ENCODE data around the gene TACR1. TPM values are rescaled to one million over a fixed set of nuclear protein-coding genes. Genes with fewer than 3 reads are reported as not detected.
"Not testable (repeated sequence)": the region's sequence is repeated elsewhere in the genome, so short reads cannot be mapped to it uniquely, and the experiment has no call there.

TACR1 gene
- polyA plus RNA-seq (0.60 and 0.78 TPM in 2 replicates), polyA minus RNA-seq (2.0 and 3.7 TPM in 2 replicates)

GRCh38 chr2:75199428-75200011 lies at the start of gene TACR1:
TSS of gene TACR1 (minus strand) at chr2:75199520. CDS start at chr2:75198934, 586 bp downstream.
- peaks cover 63% of the 10 kb centered on the region for H3K27me3 ChIP-seq (ENCODE audit: insufficient read depth, low read depth, low read length)
- H3K27ac ChIP-seq (ENCODE audit: low read length), result no peak within 1 kb of the TSS
- no peaks in the 10 kb centered on the region for H3F3A ChIP-seq (ENCODE audit: insufficient read depth, low read length, poor library complexity, severe bottlenecking)
- H2AFZ ChIP-seq (ENCODE audit: low read depth, low read length), result no peak within 1 kb of the TSS
- peak within 1 kb of the TSS; percentile 28 for H3K9ac ChIP-seq (ENCODE audit: low read length)
- no peaks in the 10 kb centered on the region for H3K79me2 ChIP-seq (replicated peaks; ENCODE audit: insufficient read depth, low read length)
- no peaks in the 10 kb centered on the region for H4K20me1 ChIP-seq (ENCODE audit: insufficient read depth)
- H3K9me3 ChIP-seq (ENCODE audit: low read length), result no peaks in the 10 kb centered on the region
- peak within 1 kb of the TSS; percentile 64 for H3K4me2 ChIP-seq (ENCODE audit: low read length)
- H3K9me2 ChIP-seq (ENCODE audit: insufficient read depth, low read length), result no peaks in the 10 kb centered on the region
- peak; percentile 84 for TF ChIP-seq RAD21 (conservative IDR thresholded peaks at IDR 0.05)
- peak; percentile 35 for TF ChIP-seq POLR2AphosphoS5 (IDR thresholded peaks at IDR 0.05)
- peak; percentile 92 for TF ChIP-seq SMC3 (conservative IDR thresholded peaks at IDR 0.05; ENCODE audit: poor library complexity)
- no peak for TF ChIP-seq EZH2 (IDR thresholded peaks at IDR 0.05; ENCODE audit: borderline replicate concordance, insufficient read depth, low read length, poor library complexity, severe bottlenecking)
- TF ChIP-seq MXI1 (conservative IDR thresholded peaks at IDR 0.05; ENCODE audit: poor library complexity, severe bottlenecking), result peak; percentile 67
- no peak for TF ChIP-seq EP300 (conservative IDR thresholded peaks at IDR 0.05; ENCODE audit: poor library complexity, severe bottlenecking)
- peak; percentile 92 for TF ChIP-seq CTCF (IDR thresholded peaks at IDR 0.05; ENCODE audit: poor library complexity, severe bottlenecking)
- no peak for TF ChIP-seq REST (IDR thresholded peaks at IDR 0.05; ENCODE audit: borderline replicate concordance)
- TF ChIP-seq TAF1 (IDR thresholded peaks at IDR 0.05; ENCODE audit: low read depth), result peak; percentile 20
- peak within 1 kb of the TSS; percentile 76 for H3K4me3 ChIP-seq (ENCODE audit: low read length)
- no peaks in the 10 kb centered on the region for H3K36me3 ChIP-seq (ENCODE audit: insufficient read depth, low read length)

DNA sequence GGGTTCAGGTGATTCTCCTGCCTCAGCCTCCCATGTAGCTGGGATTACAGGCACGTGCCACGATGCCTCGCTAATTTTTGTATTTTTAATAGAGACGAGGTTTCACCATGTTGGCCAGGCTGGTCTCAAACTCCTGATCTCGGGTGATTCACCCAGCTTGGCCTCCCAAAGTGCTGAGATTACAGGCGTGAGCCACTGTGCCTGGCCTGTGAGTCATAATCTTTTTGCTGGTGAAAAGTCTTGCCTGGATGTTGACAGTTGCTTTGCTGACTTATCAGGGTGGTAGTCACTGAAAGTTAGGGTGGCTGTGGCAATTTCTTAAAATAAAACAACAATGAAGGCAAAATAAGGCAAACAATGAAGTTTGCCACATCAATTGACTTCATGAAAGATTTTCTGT lies 49.3 kb upstream of the TACR1 start:
- not testable (repeated sequence) for H3K27me3 ChIP-seq (ENCODE audit: insufficient read depth, low read depth, low read length); H3K9ac ChIP-seq (ENCODE audit: low read length); H2AFZ ChIP-seq (ENCODE audit: low read depth, low read length); H3K4me2 ChIP-seq (ENCODE audit: low read length); H3K9me3 ChIP-seq (ENCODE audit: low read length); H4K20me1 ChIP-seq (ENCODE audit: insufficient read depth); H3F3A ChIP-seq (ENCODE audit: insufficient read depth, low read length, poor library complexity, severe bottlenecking); H3K79me2 ChIP-seq (replicated peaks; ENCODE audit: insufficient read depth, low read length); H3K9me2 ChIP-seq (ENCODE audit: insufficient read depth, low read length); H3K36me3 ChIP-seq (ENCODE audit: insufficient read depth, low read length); H3K4me3 ChIP-seq (ENCODE audit: low read length); H3K27ac ChIP-seq (ENCODE audit: low read length)
